K562 (cell line): ENCODE measurements around the gene NRARP. TPM values are rescaled to one million over a fixed set of nuclear protein-coding genes. Genes with fewer than 3 reads are reported as not detected.

Experiments used
- E2F3 ChIP-seq: fragments of 250-450 bp; sonication (Bioruptor Pico); IDR thresholded peaks from 2 replicates; pipeline ENCODE4 v1.4.0; 2020; ENCODE audit warnings: mild to moderate bottlenecking
- GTF2A2 ChIP-seq: IDR thresholded peaks from 2 replicates; pipeline ENCODE4 v1.6.1; 2016; ENCODE audit warnings: mild to moderate bottlenecking, missing genetic modification characterization, missing compliant biosample characterization
- KAT8 ChIP-seq: fragments of 450-650 bp; IDR thresholded peaks from 2 replicates; pipeline ENCODE4 v1.6.1; 2016; ENCODE audit warnings: low read depth, mild to moderate bottlenecking
- MYC ChIP-seq, 2 experiments: fragments of 250-450 bp in 1 of 2; sonication (Bioruptor Pico) in 1 of 2; IDR thresholded peaks; 2 replicates each; pipeline versions ENCODE4 v1.5.1 to v1.6.1; 2012 to 2021; ENCODE audit warnings: low read depth in 2 of 2, borderline replicate concordance in 1 of 2, improper control_type of control experiment in 1 of 2, low read length in 1 of 2, mild to moderate bottlenecking in 1 of 2, moderate library complexity in 1 of 2
- SRSF9 ChIP-seq: fragments of 200-400 bp; formaldehyde crosslinking; IDR thresholded peaks from 2 replicates; pipeline ENCODE4 v1.6.1; 2017; ENCODE audit warnings: low read depth, low read length, borderline replicate concordance
- TCF3 ChIP-seq: sonication (generic); formaldehyde crosslinking; IDR thresholded peaks from 2 replicates; pipeline ENCODE4 v1.4.0; 2020; ENCODE audit warnings: mild to moderate bottlenecking, missing genetic modification reagents
- TEAD4 ChIP-seq, 2 experiments: sonication (generic) in 1 of 2; formaldehyde crosslinking in 1 of 2; IDR thresholded peaks; 2 replicates each; pipeline versions ENCODE4 v1.6.1 to v1.8.0; 2012 to 2022; ENCODE audit warnings: borderline replicate concordance in 1 of 2, inconsistent platforms in 1 of 2, low read length in 1 of 2, mild to moderate bottlenecking in 1 of 2, missing genetic modification reagents in 1 of 2
- ZBTB9 ChIP-seq: fragments of 450-650 bp; formaldehyde crosslinking; IDR thresholded peaks from 2 replicates; pipeline ENCODE4 v1.4.0; 2020; ENCODE audit warnings: mild to moderate bottlenecking, moderate library complexity
- polyA plus RNA-seq, 8 experiments: library from polyadenylated mRNA; depleted of rRNA in 4 of 8; stranded (reverse) in 5 of 8; unstranded in 3 of 8; fragments of >200 nt; fragmentation: Nextera tagmentation in 2 of 8; fragmentation: Illumina TruSeq in 1 of 8; extraction: Ambion mirVana in 2 of 8; extraction: Trizol in 1 of 8; gene quantifications; 2 replicates each; pipeline versions ENCODE4 v1.2.1 to v1.2.3, GENCODE V29; 2011 to 2014; ENCODE audit warnings: inconsistent platforms in 1 of 8, missing spikeins in 1 of 8
- total RNA-seq, 7 experiments: library from RNA; depleted of rRNA in 6 of 7; stranded (reverse); fragments of >200 nt in 6 of 7; fragmentation: Illumina TruSeq in 2 of 7; extraction: Trizol in 2 of 7; gene quantifications; 2 replicates each; pipeline versions ENCODE4 v1.2.1 to v1.2.3, GENCODE V29; 2011 to 2021; ENCODE audit warnings: low replicate concordance in 1 of 7

Gene NRARP
- total and polyA plus RNA-seq, 9 of the 15 experiments (the other 6 are each of a cell fraction or from before 2014, with no cell fraction given) = 2.0 to 24.5 (median 7.2) TPM; not detected in 2

- TF ChIP-seq MYC (IDR thresholded peaks at IDR 0.05; ENCODE audit: low read depth, low read length) (no peak), MYC (CRISPR knock-in tag; IDR thresholded peaks at IDR 0.05; ENCODE audit: borderline replicate concordance, low read depth) (no peak), KAT8 (no peak), TCF3 (CRISPR knock-in tag) (no peak), TEAD4 (IDR thresholded peaks at IDR 0.05; ENCODE audit: low read length) (no peak), TEAD4 (CRISPR knock-in tag; IDR thresholded peaks at IDR 0.05; ENCODE audit: borderline replicate concordance) (no peak), GTF2A2 (tag) (no peak), E2F3 (no peak), ZBTB9 (CRISPR knock-in tag) (no peak), SRSF9 (no peak)
Measured at GRCh38 chr9:137275588-137276472, 26.2 kb downstream of the NRARP start (continued).
